ENCODE measurements around the gene F8. TPM values are rescaled to one million over a fixed set of nuclear protein-coding genes. Genes with fewer than 3 reads are reported as not detected.

The F8 gene
- total and polyA plus RNA-seq, 12 donors = 21.6 to 92.4 (median 37.7) TPM

- intact Hi-C loops (cut with DNase I) = no loop called here
- no peak for TF ChIP-seq CTCF (IDR thresholded peaks at IDR 0.05)
- WGBS, 2 donors = 74 to 89% methylated on average over 1 of the region's 1 CpG
These were observed 186.4 kb downstream of the F8 start for GRCh38 chrX:154836163-154836562.

GRCh38 chrX:154834562-154834961, 188.0 kb downstream of the F8 start, which contains the start of gene SMIM9:
TSS of gene SMIM9 (minus strand) at chrX:154834662. CDS start at chrX:154830856, 3,806 bp downstream.
- Histone ChIP-seq H3K9me3 (no peaks in the 10 kb centered on the region), H3K4me3 (no peak within 1 kb of the TSS), H3K27me3 (peaks cover 0 to 4% (median 0%) of the 10 kb centered on the region in 7 donors), H3K4me1 (no peaks in the 10 kb centered on the region), H3K36me3 (peaks cover 0 to 15% (median 0%) of the 10 kb centered on the region in 9 donors), H3K27ac (no peak within 1 kb of the TSS)
- no peak for TF ChIP-seq CTCF (IDR thresholded peaks at IDR 0.05)
- ATAC-seq (no peak), DNase-seq (no peak)
- intact Hi-C loops (cut with DNase I) = no loop called here
- 94 to 96% methylated on average over 3 of the region's 3 CpGs for whole genome bisulfite sequencing, 2 donors

More at GRCh38 chrX:154836163-154836562, 186.4 kb downstream of the F8 start:
- Histone ChIP-seq H3K9me3 (no peaks in the 10 kb centered on the region), H3K36me3 (peaks cover 0 to 15% (median 0%) of the 10 kb centered on the region in 9 donors), H3K27me3 (peaks cover 0 to 4% (median 0%) of the 10 kb centered on the region in 7 donors), H3K4me3 (no peak overlapping the region), H3K4me1 (no peaks in the 10 kb centered on the region), H3K27ac (no peak overlapping the region)
- DNase-seq (no peak), ATAC-seq (no peak)

GRCh38 chrX:154833746-154834274, 188.7 kb downstream of the F8 start:
- TF ChIP-seq CTCF (IDR thresholded peaks at IDR 0.05) = no peak
- no peaks in the 10 kb centered on the region for H3K9me3 ChIP-seq
- H3K27me3 ChIP-seq = peaks cover 0 to 4% (median 0%) of the 10 kb centered on the region in 7 donors
- ATAC-seq = no peak
- 92 to 97% methylated on average over 3 of the region's 3 CpGs for WGBS, 2 donors
- no peak for DNase-seq
- intact Hi-C loops (cut with DNase I) = no loop called here
- no peak overlapping the region for H3K27ac ChIP-seq
- H3K4me3 ChIP-seq = no peak overlapping the region
- no peaks in the 10 kb centered on the region for H3K4me1 ChIP-seq
- H3K36me3 ChIP-seq = peaks cover 0 to 15% (median 0%) of the 10 kb centered on the region in 9 donors

- Histone ChIP-seq H3K36me3 (no peaks in the 10 kb centered on the region), H3K27ac (no peak overlapping the region), H3K4me3 (no peak overlapping the region), H3K4me1 (no peaks in the 10 kb centered on the region), H3K9me3 (no peaks in the 10 kb centered on the region), H3K27me3 (peaks cover 0 to 4% (median 0%) of the 10 kb centered on the region in 7 donors)
- intact Hi-C loops (cut with DNase I) = no loop called here
- ATAC-seq = no peak
- no peak for TF ChIP-seq CTCF (IDR thresholded peaks at IDR 0.05)
- no peak for DNase-seq
- 67 to 76% methylated on average over 1 of the region's 1 CpG for WGBS, 2 donors
These were observed 192.5 kb downstream of the F8 start for GRCh38 chrX:154829926-154830442.
